Left forelimb (tissue), 1 donor: Measurements from ENCODE around the gene EHMT1.

Source experiments
- DNase-seq: peaks from one replicate; pipeline ENCODE4 v3.0.0-alpha.2; 2018; ENCODE audit warnings: low spot score

EHMT1 gene

GRCh38 chr9:137618105-137619067 is at the start of gene EHMT1:
EHMT1 (plus strand) TSS chr9:137619005; CDS start chr9:137619029, 24 bp downstream.
- DNase-seq, result peak; percentile 94

- DNase-seq, result no peak
Measured at GRCh38 chr9:137569609-137570203, 49.1 kb upstream of the EHMT1 start.

DNA sequence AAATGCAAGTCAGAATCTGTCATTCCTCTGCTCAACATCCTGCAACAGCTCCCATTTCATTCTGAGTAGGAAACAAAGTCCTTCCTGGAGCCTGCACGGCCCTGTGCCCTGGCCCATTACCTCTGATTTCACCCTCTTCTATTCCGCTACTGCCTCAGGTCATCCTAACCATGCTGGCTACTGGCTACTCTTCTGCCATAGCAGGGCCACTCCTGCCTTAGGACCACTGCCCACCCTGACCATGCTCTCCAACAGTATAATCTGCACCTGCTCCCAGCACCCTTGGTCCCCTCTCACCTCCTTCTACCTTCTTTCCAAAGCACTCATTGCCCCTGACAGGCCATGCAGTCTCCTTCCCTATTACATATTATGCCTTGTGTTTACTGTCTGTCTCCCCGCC is 48.2 kb upstream of the EHMT1 start:
- DNase-seq, result no peak

GRCh38 chr9:137574192-137574591 is 44.6 kb upstream of the EHMT1 start:
- DNase-seq, result no peak

- no peak for DNase-seq
Measured at GRCh38 chr9:137575364-137575715, 43.5 kb upstream of the EHMT1 start.

- DNase-seq, result no peak
Measured at GRCh38 chr9:137575716-137576411, 42.9 kb upstream of the EHMT1 start.

- DNase-seq, result peak; percentile 96
Measured at GRCh38 chr9:137578518-137579258, 40.1 kb upstream of the EHMT1 start, which contains the start of gene DPH7. DPH7 (minus strand) TSS chr9:137578925; CDS start chr9:137578777, 148 bp downstream.

GRCh38 chr9:137579259-137579604 is 39.6 kb upstream of the EHMT1 start:
- DNase-seq, result no peak

GRCh38 chr9:137580209-137580953 is 38.4 kb upstream of the EHMT1 start:
- no peak for DNase-seq

GRCh38 chr9:137580954-137581322 is 37.9 kb upstream of the EHMT1 start:
- DNase-seq, result no peak

- DNase-seq, result no peak
Measured at GRCh38 chr9:137581361-137582285, 37.2 kb upstream of the EHMT1 start.

DNA sequence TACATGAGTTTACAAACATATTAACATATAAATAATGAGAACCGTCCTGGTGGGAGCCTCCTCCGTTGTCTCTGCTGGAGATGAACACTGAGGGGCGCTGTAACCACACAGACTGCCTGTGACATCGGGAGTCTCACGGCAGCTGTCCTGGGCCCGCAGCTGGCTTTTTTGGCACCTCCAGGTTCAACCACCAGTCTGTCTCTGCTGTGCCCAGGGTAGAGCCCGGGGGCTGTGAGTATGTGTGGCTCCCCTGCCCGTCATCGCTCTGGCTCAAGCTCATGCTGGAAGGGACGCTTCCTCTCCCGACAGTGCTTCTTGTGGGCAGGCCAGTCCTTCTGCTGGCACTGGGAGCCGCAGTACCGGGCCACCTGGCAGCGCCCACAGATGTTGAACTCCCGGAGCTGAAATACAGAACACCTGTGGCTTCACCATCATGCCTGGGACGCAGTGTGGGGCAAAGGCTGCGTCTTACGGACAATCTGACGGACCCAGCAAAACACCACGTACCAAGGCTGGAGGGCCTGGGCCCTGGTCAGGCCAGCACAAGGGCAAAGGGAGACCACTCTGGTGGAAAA is 36.4 kb upstream of the EHMT1 start:
- no peak for DNase-seq

GRCh38 chr9:137583347-137583746 is 35.5 kb upstream of the EHMT1 start:
- no peak for DNase-seq

DNA sequence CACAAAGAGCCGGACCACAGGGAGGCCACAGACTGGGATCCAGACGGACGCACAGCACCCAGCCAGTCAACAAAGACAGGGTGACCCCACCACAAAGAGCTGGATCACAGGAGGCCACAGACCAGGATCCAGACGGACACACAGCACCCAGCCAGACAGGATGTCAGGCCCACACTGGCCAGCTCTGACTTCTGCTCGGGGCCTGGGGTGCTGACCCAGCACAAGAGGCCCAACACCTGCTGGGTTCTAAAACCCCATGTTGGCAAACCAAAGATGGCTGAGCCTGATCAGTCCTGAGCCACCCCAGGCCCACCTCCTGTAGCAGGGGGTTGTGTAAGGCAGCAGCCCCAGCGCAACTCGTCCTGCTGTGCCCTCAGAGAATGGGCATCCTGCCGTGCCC is 34.8 kb upstream of the EHMT1 start:
- DNase-seq, result no peak

DNA sequence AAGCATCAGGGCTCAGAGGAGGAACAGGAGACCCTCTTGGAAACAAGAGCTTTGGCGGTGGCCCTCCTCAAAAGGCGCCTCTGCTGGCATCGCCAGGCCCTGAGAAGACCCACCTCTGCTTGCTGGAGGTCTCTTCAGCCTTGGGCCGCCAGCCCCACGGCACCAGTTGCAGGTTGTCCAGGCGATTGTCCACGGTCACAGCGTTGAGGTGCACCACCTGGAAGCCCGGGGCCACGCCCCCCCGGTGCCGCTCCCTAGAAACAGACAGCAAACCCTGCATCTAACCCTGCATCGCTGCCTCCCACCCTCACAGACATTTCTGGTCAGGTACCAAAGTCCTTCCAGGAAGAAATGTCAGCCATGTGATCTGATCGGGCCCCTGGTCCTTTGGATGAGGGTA is 32.0 kb upstream of the EHMT1 start:
- no peak for DNase-seq

GRCh38 chr9:137588311-137588710 is 30.5 kb upstream of the EHMT1 start:
- no peak for DNase-seq

GRCh38 chr9:137588891-137589290 is 29.9 kb upstream of the EHMT1 start:
- no peak for DNase-seq

GRCh38 chr9:137589441-137590122 is 29.2 kb upstream of the EHMT1 start:
- no peak for DNase-seq

GRCh38 chr9:137590123-137590468 is 28.7 kb upstream of the EHMT1 start:
- no peak for DNase-seq
